Duodenal mucosa (tissue), 2 donors: ENCODE measurements around the gene UBE2J1.
A peak's percentile ranks its signal among the peaks of the same experiment; 100 is the strongest.

Experiments used
- H3K27ac ChIP-seq: one replicate; pipeline ENCODE4 v1.7.0; 2013; ENCODE audit warnings: low read depth, low read length
- H3K27me3 ChIP-seq, 2 donors: one replicate each; pipeline ENCODE4 v1.7.0; 2013; ENCODE audit warnings: low read length in 2 of 2, control low read depth in 1 of 2; ENCODE audit not compliant: insufficient read depth in 2 of 2, control insufficient read depth in 1 of 2
- H3K36me3 ChIP-seq, 2 donors: one replicate each; pipeline ENCODE4 v1.7.0; 2013; ENCODE audit warnings: low read length in 2 of 2, control low read depth in 1 of 2; ENCODE audit not compliant: insufficient read depth in 2 of 2, control insufficient read depth in 1 of 2
- H3K4me1 ChIP-seq, 2 donors: one replicate each; pipeline ENCODE4 v1.7.0; 2013; ENCODE audit warnings: low read length in 2 of 2, control low read depth in 1 of 2; ENCODE audit not compliant: insufficient read depth in 2 of 2, control insufficient read depth in 1 of 2
- H3K4me3 ChIP-seq, 2 donors: one replicate each; pipeline ENCODE4 v1.7.0; 2013; ENCODE audit warnings: low read length in 2 of 2, low read depth in 1 of 2
- H3K9ac ChIP-seq, 2 donors: one replicate each; pipeline ENCODE4 v1.7.0; 2013; ENCODE audit warnings: low read length in 2 of 2, low read depth in 1 of 2
- H3K9me3 ChIP-seq, 2 donors: one replicate each; pipeline ENCODE4 v1.7.0; 2013; ENCODE audit warnings: low read length in 2 of 2, control low read depth in 1 of 2; ENCODE audit not compliant: control insufficient read depth in 1 of 2

UBE2J1 gene

GRCh38 chr6:89368107-89368506 lies 15.6 kb upstream of the UBE2J1 start:
- Histone ChIP-seq H3K36me3 (no peaks in the 10 kb centered on the region), H3K9me3 (no peaks in the 10 kb centered on the region), H3K9ac (no peak overlapping the region), H3K4me3 (no peak overlapping the region), H3K27me3 (no peaks in the 10 kb centered on the region), H3K27ac (no peak overlapping the region), H3K4me1 (peaks cover 6 to 10% of the 10 kb centered on the region in 2 donors)

GRCh38 chr6:89364586-89364985 lies 12.1 kb upstream of the UBE2J1 start:
- no peaks in the 10 kb centered on the region for H3K36me3 ChIP-seq
- H3K27ac ChIP-seq = no peak overlapping the region
- no peak overlapping the region for H3K4me3 ChIP-seq
- H3K9ac ChIP-seq = no peak overlapping the region
- no peaks in the 10 kb centered on the region for H3K27me3 ChIP-seq
- H3K9me3 ChIP-seq = no peaks in the 10 kb centered on the region
- H3K4me1 ChIP-seq = no peaks in the 10 kb centered on the region

- H3K27me3 ChIP-seq = no peaks in the 10 kb centered on the region
- H3K4me3 ChIP-seq = no peak overlapping the region
- H3K27ac ChIP-seq = no peak overlapping the region
- H3K9ac ChIP-seq = no peak overlapping the region
- no peaks in the 10 kb centered on the region for H3K36me3 ChIP-seq
- H3K4me1 ChIP-seq = no peaks in the 10 kb centered on the region
- H3K9me3 ChIP-seq = no peaks in the 10 kb centered on the region
Measured at GRCh38 chr6:89361171-89361570, 8.6 kb upstream of the UBE2J1 start.

DNA sequence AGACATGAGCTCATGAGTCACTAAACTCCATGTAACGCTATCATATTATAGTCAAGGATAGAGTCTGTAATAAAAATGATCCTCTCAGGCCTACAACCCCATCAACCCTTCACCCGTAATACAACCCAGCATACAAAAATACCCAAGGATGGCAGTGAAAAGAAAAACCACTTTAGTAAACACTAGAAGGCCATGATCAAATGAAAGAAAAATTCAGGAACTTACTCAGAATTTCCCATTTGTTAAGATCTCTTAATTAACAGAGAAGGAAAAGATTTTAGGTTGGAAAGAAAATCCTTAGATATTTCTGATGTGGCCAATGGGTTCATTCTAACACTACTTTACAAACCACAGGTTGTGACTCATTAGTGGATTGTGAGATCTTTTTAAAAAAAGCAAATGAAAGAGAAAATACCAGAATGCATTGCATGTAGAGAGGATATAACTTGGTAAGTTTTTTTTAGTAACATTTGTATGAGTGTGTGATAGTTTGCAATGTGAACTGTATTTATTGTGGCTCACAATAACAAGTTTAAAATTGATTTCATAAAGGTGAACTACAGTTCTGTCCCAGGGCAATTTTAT lies 8.0 kb upstream of the UBE2J1 start:
- no peak overlapping the region for H3K27ac ChIP-seq
- no peaks in the 10 kb centered on the region for H3K27me3 ChIP-seq
- H3K4me1 ChIP-seq = no peaks in the 10 kb centered on the region
- no peaks in the 10 kb centered on the region for H3K36me3 ChIP-seq
- H3K4me3 ChIP-seq = no peak overlapping the region
- H3K9ac ChIP-seq = no peak overlapping the region
- H3K9me3 ChIP-seq = no peaks in the 10 kb centered on the region

DNA sequence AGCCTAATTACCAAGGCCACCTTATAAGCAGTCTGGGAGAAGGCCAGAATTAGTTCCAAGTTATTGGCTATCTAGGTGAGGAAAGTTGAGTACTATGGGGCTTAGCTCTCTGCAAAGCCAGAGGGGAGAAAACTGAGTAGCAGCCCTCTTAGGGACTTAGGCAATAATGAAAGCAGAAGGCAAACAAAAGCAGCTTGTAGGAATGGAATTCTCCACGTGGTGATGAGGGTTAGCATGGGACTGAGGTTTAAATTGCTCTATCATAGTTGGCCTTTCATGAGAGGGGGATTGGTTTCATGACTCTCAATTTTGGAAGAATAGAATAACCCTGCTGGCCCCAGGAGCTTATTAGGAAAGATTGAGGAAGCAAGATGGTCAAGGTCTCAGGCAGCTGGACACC lies 7.0 kb upstream of the UBE2J1 start:
- Histone ChIP-seq H3K36me3 (no peaks in the 10 kb centered on the region), H3K4me3 (no peak overlapping the region), H3K9ac (no peak overlapping the region), H3K9me3 (no peaks in the 10 kb centered on the region), H3K27ac (no peak overlapping the region), H3K4me1 (no peaks in the 10 kb centered on the region), H3K27me3 (no peaks in the 10 kb centered on the region)

GRCh38 chr6:89357390-89357789 lies 4.9 kb upstream of the UBE2J1 start:
- Histone ChIP-seq H3K4me1 (peaks cover 5 to 7% of the 10 kb centered on the region in 2 donors), H3K27ac (no peak overlapping the region), H3K36me3 (no peaks in the 10 kb centered on the region), H3K27me3 (no peaks in the 10 kb centered on the region), H3K9ac (peak overlapping the region in 1 of 2 donors; percentile 34), H3K9me3 (no peaks in the 10 kb centered on the region), H3K4me3 (peak overlapping the region; percentile 20 to 52)

DNA sequence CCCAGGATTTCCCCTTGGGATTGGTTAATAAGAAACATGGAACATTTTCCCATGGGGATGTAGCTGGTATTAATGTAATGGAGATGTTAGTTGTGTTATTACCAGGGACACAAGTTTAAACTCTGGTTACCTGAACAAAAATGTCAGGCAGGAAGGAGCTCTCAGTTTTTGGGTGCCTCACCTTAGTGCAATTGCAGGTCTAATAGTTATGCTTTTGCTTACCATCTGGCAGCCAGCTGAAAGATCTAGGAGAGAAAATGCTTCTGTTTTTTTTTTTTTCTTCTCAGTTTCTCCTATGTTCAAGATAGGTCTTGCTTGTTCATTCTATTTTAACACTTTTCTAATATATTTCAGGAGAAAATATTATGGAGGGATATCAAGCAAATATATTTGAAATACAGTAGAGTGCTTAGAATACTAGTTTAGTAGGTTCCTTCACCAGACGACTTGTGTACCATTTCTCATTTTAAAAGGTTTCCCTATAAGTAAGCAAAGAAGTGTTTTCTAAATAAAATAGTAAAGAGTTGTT lies 4.2 kb upstream of the UBE2J1 start:
- no peaks in the 10 kb centered on the region for H3K9me3 ChIP-seq
- peaks cover 5 to 7% of the 10 kb centered on the region in 2 donors for H3K4me1 ChIP-seq
- H3K36me3 ChIP-seq = no peaks in the 10 kb centered on the region
- no peak overlapping the region for H3K4me3 ChIP-seq
- no peaks in the 10 kb centered on the region for H3K27me3 ChIP-seq
- no peak overlapping the region for H3K27ac ChIP-seq
- H3K9ac ChIP-seq = no peak overlapping the region

- no peaks in the 10 kb centered on the region for H3K9me3 ChIP-seq
- H3K4me3 ChIP-seq = no peak overlapping the region
- peaks cover 5 to 14% of the 10 kb centered on the region in 2 donors for H3K4me1 ChIP-seq
- H3K36me3 ChIP-seq = no peaks in the 10 kb centered on the region
- no peak overlapping the region for H3K27ac ChIP-seq
- no peak overlapping the region for H3K9ac ChIP-seq
- H3K27me3 ChIP-seq = no peaks in the 10 kb centered on the region
Measured at GRCh38 chr6:89355511-89356194, 3.1 kb upstream of the UBE2J1 start.

GRCh38 chr6:89353702-89354392 lies 1.3 kb upstream of the UBE2J1 start:
- Histone ChIP-seq H3K27me3 (no peaks in the 10 kb centered on the region), H3K9ac (peak overlapping the region in 1 of 2 donors; percentile 100), H3K36me3 (no peaks in the 10 kb centered on the region), H3K4me3 (peak overlapping the region in 1 of 2 donors; percentile 99), H3K4me1 (peaks cover 20 to 29% of the 10 kb centered on the region in 2 donors), H3K27ac (no peak overlapping the region), H3K9me3 (no peaks in the 10 kb centered on the region)

DNA sequence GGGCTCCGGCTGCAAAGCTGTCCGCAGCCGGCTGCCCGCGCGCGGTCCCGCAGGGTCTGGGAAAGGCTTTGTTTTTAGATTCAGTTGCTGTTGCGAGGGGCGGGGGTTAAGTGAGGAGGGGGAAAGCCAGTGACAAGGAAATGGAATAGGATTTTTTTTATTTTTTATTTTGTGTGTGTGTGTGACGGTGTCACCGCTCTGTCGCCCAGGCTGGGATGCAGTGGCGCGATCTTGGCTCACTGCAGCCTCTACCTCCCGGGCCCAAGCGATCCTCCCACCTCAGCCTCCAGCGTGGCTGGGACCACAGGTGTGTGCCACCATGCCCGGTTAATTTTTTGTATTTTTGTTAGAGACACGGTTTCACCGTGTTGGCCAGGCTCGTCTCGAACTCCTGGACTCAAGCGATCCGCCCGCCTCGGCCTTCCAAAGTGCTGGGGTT lies 615 bp upstream of the UBE2J1 start:
- peak overlapping the region; percentile 96 for H3K27ac ChIP-seq
- no peaks in the 10 kb centered on the region for H3K9me3 ChIP-seq
- H3K4me3 ChIP-seq = peak overlapping the region; percentile 82 to 99
- no peaks in the 10 kb centered on the region for H3K27me3 ChIP-seq
- H3K4me1 ChIP-seq = peaks cover 27 to 36% of the 10 kb centered on the region in 2 donors
- no peaks in the 10 kb centered on the region for H3K36me3 ChIP-seq
- peak overlapping the region; percentile 97 to 100 for H3K9ac ChIP-seq
